ENCODE measurements around the gene ITPRID1.

DNA sequence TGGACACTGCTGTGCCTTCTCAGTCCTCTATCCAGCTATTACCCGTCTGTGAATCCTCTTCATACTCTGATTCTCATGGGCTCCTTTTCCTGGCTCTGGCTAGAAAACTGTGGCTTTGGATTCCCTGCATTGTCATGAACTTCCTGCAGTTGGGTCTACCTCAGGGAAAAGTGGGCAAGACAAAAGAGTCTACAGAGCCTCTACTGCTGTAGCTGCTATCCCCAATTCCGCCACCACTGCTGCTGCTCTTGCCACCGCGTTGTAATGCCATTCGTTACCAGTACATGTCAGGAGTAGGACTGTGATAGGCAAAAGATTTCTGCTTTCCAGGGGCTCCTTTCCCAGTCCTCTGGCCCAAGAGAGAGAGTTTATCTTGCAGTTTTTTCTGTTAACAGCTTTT lies 149.2 kb downstream of the ITPRID1 start:
- TF ChIP-seq, protein P1, sequence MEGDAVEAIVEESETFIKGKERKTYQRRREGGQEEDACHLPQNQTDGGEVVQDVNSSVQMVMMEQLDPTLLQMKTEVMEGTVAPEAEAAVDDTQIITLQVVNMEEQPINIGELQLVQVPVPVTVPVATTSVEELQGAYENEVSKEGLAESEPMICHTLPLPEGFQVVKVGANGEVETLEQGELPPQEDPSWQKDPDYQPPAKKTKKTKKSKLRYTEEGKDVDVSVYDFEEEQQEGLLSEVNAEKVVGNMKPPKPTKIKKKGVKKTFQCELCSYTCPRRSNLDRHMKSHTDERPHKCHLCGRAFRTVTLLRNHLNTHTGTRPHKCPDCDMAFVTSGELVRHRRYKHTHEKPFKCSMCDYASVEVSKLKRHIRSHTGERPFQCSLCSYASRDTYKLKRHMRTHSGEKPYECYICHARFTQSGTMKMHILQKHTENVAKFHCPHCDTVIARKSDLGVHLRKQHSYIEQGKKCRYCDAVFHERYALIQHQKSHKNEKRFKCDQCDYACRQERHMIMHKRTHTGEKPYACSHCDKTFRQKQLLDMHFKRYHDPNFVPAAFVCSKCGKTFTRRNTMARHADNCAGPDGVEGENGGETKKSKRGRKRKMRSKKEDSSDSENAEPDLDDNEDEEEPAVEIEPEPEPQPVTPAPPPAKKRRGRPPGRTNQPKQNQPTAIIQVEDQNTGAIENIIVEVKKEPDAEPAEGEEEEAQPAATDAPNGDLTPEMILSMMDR (IDR thresholded peaks at IDR 0.05; ENCODE audit: low read depth, low read length), result no peak
- TF ChIP-seq EZH2phosphoT487 (IDR thresholded peaks at IDR 0.05; ENCODE audit: low read depth), result no peak

Measured in OCI-LY3 (cell line).